ENCODE results near the gene HOXC11.
A peak's percentile ranks its signal among the peaks of the same experiment; 100 is the strongest.

HOXC11 gene

GRCh38 chr12:53987787-53988230, 14.9 kb downstream of the HOXC11 start:
- no peak for DNase-seq

DNA sequence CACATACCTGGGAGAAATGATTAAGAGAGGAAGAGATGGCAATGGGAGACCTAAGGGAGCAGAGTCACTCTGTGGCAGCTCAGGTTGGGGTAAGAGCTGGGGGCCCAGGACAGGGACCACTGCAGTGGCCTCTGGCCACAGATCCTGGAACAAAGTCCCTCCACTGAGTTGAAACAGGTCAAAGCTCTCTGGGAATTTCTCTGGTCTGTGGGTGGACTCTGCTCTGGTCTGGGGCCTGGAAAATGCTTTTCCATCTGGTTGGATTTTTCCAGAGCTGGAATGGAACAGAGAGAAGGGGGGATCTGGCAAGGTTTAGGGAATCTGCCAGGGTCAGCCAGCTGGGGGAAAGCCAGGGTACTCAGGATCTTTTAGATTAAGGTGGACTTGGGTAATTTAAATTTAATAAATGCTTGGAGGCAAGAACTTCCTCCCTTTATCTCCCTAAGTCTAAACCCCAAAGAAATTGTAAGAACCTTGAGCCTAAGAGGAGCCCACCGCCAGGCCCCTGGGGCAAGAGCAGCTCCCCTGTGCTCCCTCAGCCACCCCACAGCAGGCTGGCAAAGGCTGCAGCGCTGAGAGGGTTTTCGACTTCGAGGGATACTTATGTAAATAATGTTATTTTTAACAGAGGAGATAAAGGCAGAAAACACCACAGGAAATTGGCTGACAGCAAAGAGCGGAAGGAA, 15.8 kb downstream of the HOXC11 start:
- no peak for DNase-seq

- no peak for DNase-seq
Observed at GRCh38 chr12:53989227-53990113, 16.5 kb downstream of the HOXC11 start.

GRCh38 chr12:53990311-53991076, 17.6 kb downstream of the HOXC11 start:
- no peak for DNase-seq

DNA sequence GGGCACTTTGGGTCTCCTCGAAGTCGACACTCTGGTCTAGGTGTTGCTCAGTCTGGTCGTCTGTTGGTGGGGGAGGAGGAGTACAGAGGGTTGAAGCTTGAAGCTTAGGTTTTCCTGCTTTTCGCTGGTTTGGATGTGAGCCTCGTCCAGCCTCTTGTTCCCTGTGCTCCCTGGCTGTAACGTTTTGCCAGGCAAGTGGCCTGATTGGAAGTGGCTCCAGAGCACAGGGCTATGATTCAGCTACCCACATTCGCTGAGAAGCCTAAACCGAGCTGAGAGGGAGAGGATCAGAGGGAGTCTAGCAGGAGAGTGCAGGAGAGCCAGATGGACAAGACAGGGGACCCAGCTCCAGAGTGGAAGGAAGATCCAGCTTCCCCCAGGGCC, 18.1 kb downstream of the HOXC11 start:
- DNase-seq = no peak

DNA sequence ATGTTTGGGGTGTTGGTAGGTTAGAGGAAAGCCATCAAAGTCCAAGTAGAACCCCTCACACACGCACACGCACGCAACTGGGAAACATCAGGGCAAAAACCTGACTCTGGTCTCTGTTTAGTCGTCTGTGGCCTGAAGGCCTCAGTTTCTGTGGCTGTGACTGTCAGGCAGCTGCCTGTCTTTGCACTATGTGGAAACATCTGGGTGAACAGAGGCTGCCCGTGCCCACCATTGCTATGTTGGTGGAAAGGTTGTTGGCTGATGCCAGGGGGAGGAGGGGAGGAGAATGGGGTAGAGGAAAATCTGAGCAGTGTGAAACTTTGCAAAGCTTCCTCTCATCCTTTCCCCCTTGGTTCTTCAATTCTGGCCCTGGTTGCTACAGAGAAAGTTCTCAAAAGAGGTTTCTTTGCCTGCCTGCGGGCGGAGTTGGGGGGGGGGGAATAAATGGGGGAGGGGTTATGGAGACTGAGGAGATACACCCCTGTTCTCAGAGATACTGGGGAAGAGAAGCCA, 19.5 kb downstream of the HOXC11 start:
- no peak for DNase-seq

- DNase-seq = no peak
Observed at GRCh38 chr12:53993162-53994008, 20.5 kb downstream of the HOXC11 start.

GRCh38 chr12:53994009-53994263, 21.0 kb downstream of the HOXC11 start:
- DNase-seq = no peak

- no peak for DNase-seq
Observed at GRCh38 chr12:53994264-53995001, 21.5 kb downstream of the HOXC11 start.

DNA sequence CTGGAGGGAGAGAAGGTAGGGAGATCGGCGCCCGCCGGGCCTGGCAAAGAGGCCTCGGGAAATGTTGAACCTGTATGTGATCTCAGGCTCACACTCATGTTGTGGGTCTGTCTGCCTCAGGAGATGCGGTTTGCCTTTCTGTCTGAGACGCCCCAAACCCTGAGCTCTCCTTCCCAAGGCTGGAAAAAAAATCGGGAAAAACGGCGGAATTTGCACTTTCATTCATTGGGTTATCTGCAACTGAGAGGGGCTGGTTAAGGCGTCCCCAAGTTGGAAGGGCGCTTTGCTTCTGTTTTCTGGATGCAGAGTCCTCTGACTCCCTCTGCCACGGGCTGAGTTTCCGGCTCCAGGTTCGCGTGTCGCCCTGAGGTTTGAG, 22.1 kb downstream of the HOXC11 start:
- DNase-seq = no peak

DNA sequence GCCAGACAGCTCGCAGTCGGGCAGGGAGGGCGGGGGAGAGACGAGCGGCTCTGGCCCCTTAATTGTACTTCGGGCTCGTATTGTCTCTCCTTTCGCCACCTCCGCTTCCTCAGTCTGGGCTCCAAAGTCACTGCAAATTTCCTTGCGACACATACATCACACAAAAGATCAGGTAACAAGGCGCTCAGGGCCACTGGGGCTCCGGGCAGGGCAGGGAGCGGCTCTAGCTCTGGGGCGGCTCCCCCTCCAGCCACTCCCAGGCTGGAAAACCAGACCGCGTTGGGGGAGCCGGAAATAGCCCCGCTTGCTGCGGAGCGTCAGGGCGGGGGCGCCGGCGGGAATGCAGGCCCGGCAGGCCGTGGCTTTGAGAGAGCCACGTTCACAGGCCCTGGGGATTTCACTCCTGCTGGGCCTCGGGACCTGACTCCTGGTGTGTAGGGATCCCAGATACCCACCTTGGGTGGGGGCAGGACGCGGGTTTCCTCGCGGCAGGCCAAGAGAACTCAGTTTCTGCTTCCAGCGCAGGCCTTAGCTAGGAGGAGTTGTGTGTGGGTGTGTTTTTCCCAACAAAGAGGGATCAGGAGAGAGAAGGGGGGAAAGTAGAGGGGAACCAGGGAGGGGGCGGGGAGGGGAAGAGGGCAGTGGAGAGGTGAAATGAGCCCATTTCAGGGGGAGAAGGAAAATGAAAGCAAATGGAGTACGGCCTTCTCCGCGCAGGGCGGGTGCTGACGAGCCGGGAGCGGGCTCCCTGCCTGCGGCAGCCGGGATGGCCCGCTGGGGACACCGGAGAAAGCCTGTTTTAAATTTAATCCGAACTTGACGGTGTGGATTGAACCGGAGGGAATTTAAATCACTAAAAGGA, 22.7 kb downstream of the HOXC11 start:
- DNase-seq = no peak

DNA sequence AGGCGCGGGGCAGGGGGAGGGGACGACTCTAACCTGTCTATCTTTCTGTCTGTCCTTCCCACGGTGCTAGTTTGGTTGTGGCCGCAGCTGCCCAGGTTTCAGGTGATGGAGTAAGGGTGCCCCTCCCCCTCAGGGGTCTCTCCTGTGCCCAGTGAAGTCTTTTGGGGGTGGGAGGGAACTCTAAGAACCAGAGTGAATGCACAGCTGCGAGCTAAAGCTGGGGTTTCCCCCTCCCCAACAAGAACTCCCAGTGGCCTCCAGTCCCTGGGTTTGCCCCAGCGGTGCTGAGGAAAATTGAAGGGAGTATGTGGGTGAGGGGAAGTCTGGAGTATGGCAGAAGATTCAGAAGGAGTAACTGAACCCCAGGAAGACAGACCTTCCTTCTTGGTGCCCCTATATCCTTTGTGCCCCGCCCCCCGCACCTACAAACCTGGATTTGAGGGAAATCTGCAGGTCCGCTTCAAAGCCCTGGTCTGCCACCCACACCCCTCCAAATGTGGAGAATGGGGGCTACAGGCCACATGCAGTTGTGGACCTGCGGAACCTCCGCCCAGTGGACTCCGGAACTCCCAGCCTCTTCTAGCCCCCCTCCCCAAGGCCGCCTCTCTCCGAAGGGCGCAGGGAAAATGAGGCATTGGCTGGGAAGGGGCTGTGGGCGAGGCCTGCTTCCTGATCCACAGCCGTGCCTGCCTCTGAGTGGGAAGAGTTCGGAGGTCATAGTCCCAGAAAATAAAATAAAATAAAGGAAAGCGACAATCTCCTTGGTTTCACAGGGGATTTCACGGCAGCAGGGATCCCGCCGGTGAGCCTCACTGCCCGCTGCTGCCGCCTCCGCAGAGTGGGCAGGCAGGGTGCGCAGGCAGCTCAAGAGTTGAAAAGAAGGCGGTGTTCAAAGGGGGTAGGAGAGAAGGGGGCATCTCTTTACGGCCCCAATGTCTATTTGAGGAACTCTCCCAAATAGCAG, 23.6 kb downstream of the HOXC11 start:
- no peak for DNase-seq

GRCh38 chr12:53997204-53998109, 24.5 kb downstream of the HOXC11 start:
- no peak for DNase-seq

DNA sequence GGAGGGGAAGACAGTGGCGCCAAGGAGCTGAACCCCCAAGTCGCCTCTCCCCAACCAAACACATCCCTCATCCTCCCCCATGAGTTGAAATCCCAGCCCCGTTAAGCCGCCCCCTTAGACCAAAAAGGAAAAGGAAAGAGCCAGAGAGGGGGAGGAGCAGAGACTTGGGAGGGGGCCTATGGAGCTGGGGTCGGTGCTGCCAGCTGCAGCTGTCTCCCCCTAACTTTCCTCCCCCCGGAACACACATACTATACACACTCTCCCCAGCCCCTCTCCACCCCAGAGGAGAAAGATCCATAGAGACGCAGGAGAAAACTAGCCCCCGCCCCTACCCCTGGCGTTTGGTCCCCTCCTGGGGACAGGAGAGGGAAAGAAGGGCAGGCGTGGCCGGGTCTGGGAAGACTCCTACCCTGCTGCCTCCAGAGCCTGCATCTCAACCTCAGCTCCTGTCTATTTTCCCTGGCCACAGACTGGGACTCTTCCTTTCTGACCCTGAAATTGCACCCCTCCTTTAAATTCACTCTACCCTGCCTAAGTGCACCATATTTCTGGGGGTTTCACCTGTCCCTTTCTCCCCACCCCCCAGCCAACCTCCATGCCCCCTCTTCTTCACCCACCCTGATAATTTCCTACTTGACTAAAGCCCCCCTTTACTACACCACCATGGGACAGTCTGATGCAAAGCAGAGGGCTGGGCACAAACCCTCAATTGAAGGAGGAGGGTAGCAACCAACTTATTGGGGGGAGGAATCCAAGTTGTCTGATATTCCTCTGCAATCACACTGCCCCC, 25.4 kb downstream of the HOXC11 start:
- DNase-seq = no peak

DNA sequence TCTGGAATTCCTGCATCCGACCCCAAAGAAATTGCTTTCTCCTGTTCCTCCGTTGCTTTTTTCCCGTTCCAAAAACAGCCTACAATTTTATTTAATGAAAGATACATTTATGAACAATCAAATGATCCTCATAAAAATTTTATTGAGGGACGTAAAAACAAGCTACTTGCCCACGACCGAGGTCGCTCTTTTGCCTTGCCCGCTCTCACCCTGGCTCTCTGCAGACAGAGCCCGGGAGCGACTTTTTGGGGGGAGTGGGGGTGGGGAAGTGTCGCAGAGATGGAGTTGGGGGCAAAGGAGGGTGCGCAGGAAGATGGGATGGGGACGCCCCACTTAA, 25.9 kb downstream of the HOXC11 start:
- no peak for DNase-seq

- peak; percentile 55 for DNase-seq
Observed at GRCh38 chr12:53999559-54000115, 26.7 kb downstream of the HOXC11 start.

All from NCI-H1048 (cell line).